H1 (cell line): Measurements from ENCODE around the gene NHS. TPM values are rescaled to one million over a fixed set of nuclear protein-coding genes. Genes with fewer than 3 reads are reported as not detected.

ENCODE experiments used
- CTCF ChIA-PET: fragments of 300-600 bp; sonication (Branson Sonifier 250); formaldehyde crosslinking; loops from one replicate; lab custom pipeline; 2021; ENCODE audit not compliant: partially characterized antibody; lab: Charles Lee
- POLR2A ChIA-PET: fragments of 300-600 bp; sonication (Branson Sonifier 250); formaldehyde crosslinking; loops from one replicate; lab custom pipeline; 2021; ENCODE audit warnings: inconsistent platforms; ENCODE audit not compliant: partially characterized antibody; lab: Charles Lee
- DNase-seq, 2 experiments: peaks; one replicate each; pipeline versions ENCODE4 v3.0.0 to v3.0.0-alpha.2; 2010 to 2022; ENCODE audit warnings: low spot score in 2 of 2, low read depth in 1 of 2, mixed read lengths in 1 of 2
- FAIRE-seq: peaks from 2 replicates; lab custom pipeline; 2011; peaks lifted over from hg19 to GRCh38; lab: Jason Lieb, UNC
- H2AFZ ChIP-seq: 2 replicates; pipeline ENCODE4 v1.8.1; 2012; ENCODE audit warnings: low read length, inconsistent platforms
- H2AK5ac ChIP-seq: 2 replicates; pipeline ENCODE4 v1.6.1; 2013; ENCODE audit warnings: low read depth, low read length
- H2BK120ac ChIP-seq: replicated peaks from 2 replicates; pipeline ENCODE3; 2013; ENCODE audit warnings: low read depth, low read length, inconsistent platforms
- H2BK12ac ChIP-seq: 2 replicates; pipeline ENCODE4 v1.6.1; 2013; ENCODE audit warnings: low read depth, low read length
- H2BK15ac ChIP-seq: 2 replicates; pipeline ENCODE4 v1.6.1; 2013; ENCODE audit warnings: low read length
- H2BK20ac ChIP-seq: 2 replicates; pipeline ENCODE4 v1.6.1; 2013; ENCODE audit warnings: low read length
- H2BK5ac ChIP-seq: 2 replicates; pipeline ENCODE4 v1.6.1; 2013; ENCODE audit warnings: low read depth, low read length
- H3K14ac ChIP-seq: 2 replicates; pipeline ENCODE4 v1.6.1; 2013; ENCODE audit warnings: inconsistent platforms; ENCODE audit not compliant: insufficient read length
- H3K18ac ChIP-seq: 2 replicates; pipeline ENCODE4 v1.6.1; 2013; ENCODE audit warnings: low read length; ENCODE audit errors: extremely low read depth
- H3K23ac ChIP-seq: 2 replicates; pipeline ENCODE4 v1.6.1; 2013; ENCODE audit warnings: inconsistent platforms; ENCODE audit not compliant: insufficient read length
- H3K23me2 ChIP-seq: 2 replicates; pipeline ENCODE4 v1.6.1; 2013; ENCODE audit warnings: low read depth, low read length
- H3K27ac ChIP-seq: 2 replicates; pipeline ENCODE4 v1.6.1; 2011; ENCODE audit warnings: low read depth, low read length, inconsistent platforms
- H3K27me3 ChIP-seq, 4 experiments: replicated peaks in 1 of 4; 1 replicate in 1 of 4; 2 replicates in 3 of 4; pipeline versions ENCODE4 v1.6.1 to v1.8.1; 2011 to 2013; ENCODE audit warnings: low read length in 3 of 4, mild to moderate bottlenecking in 3 of 4, inconsistent platforms in 2 of 4, mixed read lengths in 2 of 4, moderate library complexity in 1 of 4; ENCODE audit not compliant: control insufficient read depth in 3 of 4, insufficient read depth in 3 of 4; ENCODE audit errors: extremely low read depth in 1 of 4
- H3K36me3 ChIP-seq, 4 experiments: 2 replicates each; pipeline versions ENCODE4 v1.6.1 to v1.8.1; 2011 to 2013; ENCODE audit warnings: mild to moderate bottlenecking in 4 of 4, low read length in 3 of 4, moderate library complexity in 2 of 4, control low read depth in 1 of 4, inconsistent platforms in 1 of 4; ENCODE audit not compliant: insufficient read depth in 4 of 4, control insufficient read depth in 2 of 4
- H3K4ac ChIP-seq: replicated peaks from 2 replicates; pipeline ENCODE3; 2013; ENCODE audit warnings: low read length, low read depth, mixed read lengths, inconsistent platforms; ENCODE audit not compliant: insufficient read length
- H3K4me1 ChIP-seq, 4 experiments: replicated peaks in 1 of 4; 1 replicate in 1 of 4; 2 replicates in 3 of 4; pipeline versions ENCODE4 v1.6.1 to v1.8.1; 2011 to 2013; ENCODE audit warnings: low read length in 3 of 4, inconsistent platforms in 2 of 4, mixed read lengths in 1 of 4; ENCODE audit not compliant: insufficient read depth in 4 of 4, control insufficient read depth in 3 of 4
- H3K4me2 ChIP-seq, 2 experiments: 2 replicates each; pipeline versions ENCODE4 v1.6.1 to v1.8.1; 2011 to 2013; ENCODE audit warnings: low read depth in 2 of 2, low read length in 2 of 2, control low read depth in 1 of 2, inconsistent platforms in 1 of 2, mild to moderate bottlenecking in 1 of 2; ENCODE audit not compliant: insufficient read depth in 1 of 2
- H3K4me3 ChIP-seq, 4 experiments: fragments of 200-600, 300-600 bp in 1 of 4; sonication (generic), shearing (Covaris generic), sonication (Bioruptor Twin) in 1 of 4; 2 replicates each; pipeline versions ENCODE4 v1.5.1 to v1.8.1; 2011 to 2016; ENCODE audit warnings: low read length in 4 of 4, low read depth in 3 of 4, control low read depth in 2 of 4, inconsistent platforms in 2 of 4, mild to moderate bottlenecking in 2 of 4, mixed read lengths in 1 of 4, moderate library complexity in 1 of 4; ENCODE audit not compliant: insufficient read depth in 2 of 4; ENCODE audit errors: extremely low read depth in 1 of 4
- H3K56ac ChIP-seq: replicated peaks from 2 replicates; pipeline ENCODE3; 2013; ENCODE audit warnings: low read depth, mild to moderate bottlenecking, mixed read lengths, low read length, inconsistent platforms; ENCODE audit not compliant: insufficient read length
- H3K79me1 ChIP-seq: 2 replicates; pipeline ENCODE4 v1.6.1; 2013; ENCODE audit warnings: low read depth, low read length, control low read depth
- H3K79me2 ChIP-seq, 2 experiments: 2 replicates each; pipeline versions ENCODE4 v1.6.1 to v1.8.1; 2012 to 2013; ENCODE audit warnings: low read length in 2 of 2, mild to moderate bottlenecking in 2 of 2, inconsistent platforms in 1 of 2; ENCODE audit not compliant: insufficient read depth in 2 of 2, control insufficient read depth in 1 of 2
- H3K9ac ChIP-seq, 4 experiments: replicated peaks in 1 of 4; 1 replicate in 1 of 4; 2 replicates in 3 of 4; pipeline versions ENCODE4 v1.6.1 to v1.8.1; 2011 to 2013; ENCODE audit warnings: low read depth in 3 of 4, low read length in 3 of 4, control low read depth in 2 of 4, mild to moderate bottlenecking in 2 of 4, moderate library complexity in 2 of 4, inconsistent platforms in 1 of 4; ENCODE audit errors: extremely low read depth in 1 of 4
- H3K9me3 ChIP-seq, 2 experiments: 2 replicates each; pipeline versions ENCODE4 v1.6.1 to v1.8.1; 2012 to 2013; ENCODE audit warnings: mild to moderate bottlenecking in 2 of 2, moderate library complexity in 2 of 2, control low read depth in 1 of 2, inconsistent platforms in 1 of 2, low read depth in 1 of 2, low read length in 1 of 2, mixed read lengths in 1 of 2; ENCODE audit not compliant: insufficient read depth in 2 of 2
- H4K20me1 ChIP-seq, 2 experiments: replicated peaks in 1 of 2; 2 replicates each; pipeline versions ENCODE3 to v1.8.1; 2011 to 2013; ENCODE audit warnings: inconsistent platforms in 2 of 2, low read length in 2 of 2, mild to moderate bottlenecking in 1 of 2; ENCODE audit not compliant: insufficient read depth in 2 of 2, control insufficient read depth in 1 of 2
- H4K5ac ChIP-seq: 2 replicates; pipeline ENCODE4 v1.6.1; 2013; ENCODE audit warnings: low read length, low read depth, mixed read lengths, inconsistent platforms; ENCODE audit not compliant: insufficient read length
- H4K8ac ChIP-seq: 2 replicates; pipeline ENCODE4 v1.8.0; 2013; ENCODE audit warnings: mild to moderate bottlenecking, moderate library complexity, low read length, inconsistent platforms; ENCODE audit not compliant: insufficient read depth; ENCODE audit errors: extremely low read depth
- H4K91ac ChIP-seq: replicated peaks from 2 replicates; pipeline ENCODE3; 2013; ENCODE audit warnings: low read length, mixed read lengths, inconsistent platforms; ENCODE audit not compliant: insufficient read length
- CEBPB ChIP-seq: IDR thresholded peaks from 2 replicates; pipeline ENCODE4 v1.6.1; 2012; ENCODE audit warnings: low read depth, low read length
- CHD1 ChIP-seq: IDR thresholded peaks from 2 replicates; pipeline ENCODE4 v1.6.1; 2012; ENCODE audit warnings: low read depth, low read length, improper control_type of control experiment
- HDAC6 ChIP-seq: IDR thresholded peaks from one replicate; pipeline ENCODE4 v1.7.1; 2012; ENCODE audit warnings: low read depth, mild to moderate bottlenecking, inconsistent platforms, low read length, moderate library complexity
- PHF8 ChIP-seq: fragments of 200-600 bp; sonication (generic); conservative IDR thresholded peaks from 2 replicates; pipeline ENCODE4 v1.7.1; 2012; ENCODE audit warnings: low read depth, mild to moderate bottlenecking, inconsistent platforms, low read length, moderate library complexity
- SP4 ChIP-seq: IDR thresholded peaks from 2 replicates; pipeline ENCODE4 v1.6.1; 2012; ENCODE audit warnings: low read length, inconsistent platforms
- WGBS, 2 experiments: shearing (Covaris generic) in 1 of 2; methylation state at CpG; one replicate each; pipeline versions ENCODE4 v1.1.6 to v1.1.7; 2013 to 2015; ENCODE audit warnings: low lambda C conversion rate in 2 of 2, mixed read lengths in 2 of 2, inconsistent platforms in 1 of 2, low coverage in 1 of 2, missing lambda C conversion rate in 1 of 2; ENCODE audit not compliant: insufficient replicate concordance in 2 of 2, insufficient coverage in 1 of 2, insufficient read length in 1 of 2; ENCODE audit errors: extremely low coverage in 1 of 2, missing lambda C conversion rate in 1 of 2; 5-methylcytosine and 5-hydroxymethylcytosine counted together
- polyA plus RNA-seq, 7 experiments: library from polyadenylated mRNA; depleted of rRNA in 3 of 7; stranded (reverse) in 5 of 7; unstranded in 2 of 7; fragments of >200 nt in 5 of 7; fragments of 200-250 nt in 2 of 7; gene quantifications; 1 replicate in 5 of 7; 2 replicates in 1 of 7; 4 replicates in 1 of 7; pipeline versions ENCODE4 v1.2.1 to v1.2.3, GENCODE V29; 2011 to 2013; ENCODE audit warnings: missing spikeins in 2 of 7, mixed read lengths in 2 of 7
- total RNA-seq: library from RNA; stranded (reverse); fragmentation: NEBNext Ultra II Directional; extraction: Animal tissue kit (Norgen Biotek cat#: 25700); gene quantifications from 2 replicates; pipeline ENCODE4 v1.2.1, GENCODE V29; 2021

The NHS gene
- total and polyA plus RNA-seq, 2 of the 8 experiments (the other 6 are each of a cell fraction or from before 2014, with no cell fraction given) = 2.2 to 6.7 TPM

DNA sequence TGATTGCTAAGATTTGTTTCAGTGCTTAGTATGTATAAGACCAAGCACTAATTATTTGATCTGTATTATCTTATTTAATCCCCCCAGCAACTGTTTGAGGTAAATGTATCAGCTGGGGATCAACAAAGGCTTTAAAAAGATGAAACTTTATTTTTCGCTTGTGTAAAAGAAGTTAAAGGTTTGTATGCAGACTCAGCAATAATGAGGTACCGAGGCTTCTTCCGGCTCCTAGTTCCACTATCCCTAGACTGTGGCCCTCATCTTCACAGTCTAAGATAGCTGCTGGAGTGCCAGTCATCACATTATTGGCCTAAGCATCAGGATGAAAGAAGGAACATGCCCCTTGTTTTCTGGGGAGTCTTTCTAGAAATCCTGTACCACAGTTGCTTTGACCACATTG, 256.6 kb downstream of the NHS start:
- Histone ChIP-seq H3K23ac (no peak overlapping the region), H3K14ac (no peak overlapping the region), H4K20me1 (no peaks in the 10 kb centered on the region), H3K27me3 (no peaks in the 10 kb centered on the region), H4K91ac (no peak overlapping the region), H3K4me1 (peaks cover 0 to 10% (median 6%) of the 10 kb centered on the region in 4 experiments; a peak in 4 of 7 replicates), H3K56ac (no peak overlapping the region), H2BK15ac (no peak overlapping the region), H3K27ac (no peak overlapping the region), H3K4me2 (no peak overlapping the region), H3K18ac (no peak overlapping the region), H2BK120ac (no peak overlapping the region), H3K4me3 (no peak overlapping the region), H4K8ac (no peak overlapping the region), H3K36me3 (no peaks in the 10 kb centered on the region), H2BK20ac (no peak overlapping the region), H3K4ac (no peak overlapping the region), H3K79me1 (0 out of 2 replicates have a peak, but pooled peaks cover 3% of the 10 kb centered on the region), H2BK5ac (no peak overlapping the region), H2BK12ac (no peak overlapping the region), H3K9ac (no peak overlapping the region), H3K9me3 (no peaks in the 10 kb centered on the region), H3K79me2 (no peaks in the 10 kb centered on the region), H3K23me2 (no peaks in the 10 kb centered on the region), H2AK5ac (no peak overlapping the region), H2AFZ (no peak overlapping the region), H4K5ac (no peak overlapping the region)
- ChIA-PET POLR2A (no interaction called here), CTCF (no interaction called here)
- whole genome bisulfite sequencing, 2 experiments = 84% methylated on average over 3 of the region's 3 CpGs; no CpG with 5 or more reads in 1 of the 2 experiments
- FAIRE-seq (no peak), DNase-seq (no peak)
- TF ChIP-seq CHD1 = no peak
- no peak for TF ChIP-seq SP4
- TF ChIP-seq CEBPB = no peak
- TF ChIP-seq PHF8 = no peak
- TF ChIP-seq HDAC6 = no peak
